GM23338 (cell line): Measurements from ENCODE around the gene SLC25A42. TPM values are rescaled to one million over a fixed set of nuclear protein-coding genes. Genes with fewer than 3 reads are reported as not detected.

Experiments
- EZH2 ChIP-seq: fragments of 200-600 bp; sonication (generic); IDR thresholded peaks from one replicate; pipeline ENCODE4 v1.8.0; 2017; ENCODE audit warnings: antibody characterized with exemption, mild to moderate bottlenecking, low read depth; ENCODE audit not compliant: unreplicated experiment
- NANOG ChIP-seq: IDR thresholded peaks from 2 replicates; pipeline ENCODE4 v1.6.1; 2016; ENCODE audit warnings: antibody characterized with exemption, borderline replicate concordance
- polyA plus RNA-seq: library from polyadenylated mRNA; unstranded; fragments of >200 nt; fragmentation: Nextera tagmentation; extraction: Ambion mirVana; gene quantifications from 2 replicates; pipeline ENCODE4 v1.2.1, GENCODE V29; 2016
- total RNA-seq: library from RNA; depleted of rRNA; stranded (reverse); fragments of >200 nt; shearing (Covaris generic); gene quantifications from 2 replicates; pipeline ENCODE4 v1.2.3, GENCODE V29; 2014
- TF ChIP-seq, protein P1 (sequence below): fragments of 250-450 bp; sonication (Bioruptor Pico); IDR thresholded peaks from 2 replicates; pipeline ENCODE4 v1.5.0; 2020; ENCODE audit warnings: mild to moderate bottlenecking, moderate library complexity
- TF ChIP-seq, protein P2 (sequence below), 2 experiments: fragments of 200-600 bp in 1 of 2; sonication (generic) in 1 of 2; conservative IDR thresholded peaks; 2 replicates each; pipeline versions ENCODE4 v1.5.1 to v1.6.1; 2016 to 2017; ENCODE audit warnings: antibody characterized with exemption in 2 of 2, low read depth in 2 of 2, mild to moderate bottlenecking in 2 of 2, moderate library complexity in 1 of 2

SLC25A42 gene
- total and polyA plus RNA-seq, 2 experiments from 2014 or later = 7.3 to 7.6 TPM

DNA sequence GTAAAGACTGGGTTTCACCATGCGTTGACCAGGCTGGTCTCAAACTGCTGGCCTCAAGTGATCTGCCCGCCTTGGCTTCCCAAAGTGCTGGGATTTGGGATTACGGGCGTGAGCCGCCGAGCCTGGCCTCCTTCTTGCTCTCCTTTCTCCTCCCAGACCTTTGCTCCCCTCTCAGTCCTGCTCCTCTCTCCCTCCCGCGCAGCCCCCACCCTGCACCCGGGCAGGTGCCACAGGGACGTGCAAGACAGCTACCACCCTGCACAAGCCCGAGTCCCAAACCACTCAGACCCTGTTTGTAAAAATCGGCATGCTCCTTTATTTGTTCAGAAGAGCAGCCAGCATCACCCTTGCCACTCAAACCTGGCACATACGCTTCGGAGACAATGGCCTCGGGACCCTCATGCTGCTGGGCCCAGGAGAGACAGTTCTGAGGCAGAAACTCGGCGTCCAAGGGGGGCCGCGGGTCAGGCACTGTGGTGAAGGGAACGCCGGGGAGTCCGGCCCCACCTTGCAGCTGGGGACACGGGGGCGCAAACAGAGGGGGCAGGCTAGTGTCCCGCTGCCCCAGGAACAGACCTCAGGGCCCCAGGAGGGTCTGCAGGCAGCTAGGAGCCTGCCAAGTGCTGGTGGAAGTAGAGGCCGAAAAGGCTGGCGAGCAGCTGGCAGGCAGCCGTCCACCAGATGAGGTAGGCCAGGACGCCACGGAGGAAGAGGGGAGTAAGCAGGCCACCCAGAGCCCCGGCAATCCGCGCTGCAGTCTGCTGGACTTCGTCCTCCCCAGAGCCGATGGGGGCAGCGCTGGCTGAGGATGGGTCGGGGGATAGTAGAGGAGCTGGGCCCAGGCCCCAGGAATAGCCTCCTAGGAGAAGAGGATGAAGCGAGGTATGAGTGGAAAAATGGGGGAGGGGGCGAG lies 55.8 kb downstream of the SLC25A42 start (continued):
- TF ChIP-seq, protein P1, sequence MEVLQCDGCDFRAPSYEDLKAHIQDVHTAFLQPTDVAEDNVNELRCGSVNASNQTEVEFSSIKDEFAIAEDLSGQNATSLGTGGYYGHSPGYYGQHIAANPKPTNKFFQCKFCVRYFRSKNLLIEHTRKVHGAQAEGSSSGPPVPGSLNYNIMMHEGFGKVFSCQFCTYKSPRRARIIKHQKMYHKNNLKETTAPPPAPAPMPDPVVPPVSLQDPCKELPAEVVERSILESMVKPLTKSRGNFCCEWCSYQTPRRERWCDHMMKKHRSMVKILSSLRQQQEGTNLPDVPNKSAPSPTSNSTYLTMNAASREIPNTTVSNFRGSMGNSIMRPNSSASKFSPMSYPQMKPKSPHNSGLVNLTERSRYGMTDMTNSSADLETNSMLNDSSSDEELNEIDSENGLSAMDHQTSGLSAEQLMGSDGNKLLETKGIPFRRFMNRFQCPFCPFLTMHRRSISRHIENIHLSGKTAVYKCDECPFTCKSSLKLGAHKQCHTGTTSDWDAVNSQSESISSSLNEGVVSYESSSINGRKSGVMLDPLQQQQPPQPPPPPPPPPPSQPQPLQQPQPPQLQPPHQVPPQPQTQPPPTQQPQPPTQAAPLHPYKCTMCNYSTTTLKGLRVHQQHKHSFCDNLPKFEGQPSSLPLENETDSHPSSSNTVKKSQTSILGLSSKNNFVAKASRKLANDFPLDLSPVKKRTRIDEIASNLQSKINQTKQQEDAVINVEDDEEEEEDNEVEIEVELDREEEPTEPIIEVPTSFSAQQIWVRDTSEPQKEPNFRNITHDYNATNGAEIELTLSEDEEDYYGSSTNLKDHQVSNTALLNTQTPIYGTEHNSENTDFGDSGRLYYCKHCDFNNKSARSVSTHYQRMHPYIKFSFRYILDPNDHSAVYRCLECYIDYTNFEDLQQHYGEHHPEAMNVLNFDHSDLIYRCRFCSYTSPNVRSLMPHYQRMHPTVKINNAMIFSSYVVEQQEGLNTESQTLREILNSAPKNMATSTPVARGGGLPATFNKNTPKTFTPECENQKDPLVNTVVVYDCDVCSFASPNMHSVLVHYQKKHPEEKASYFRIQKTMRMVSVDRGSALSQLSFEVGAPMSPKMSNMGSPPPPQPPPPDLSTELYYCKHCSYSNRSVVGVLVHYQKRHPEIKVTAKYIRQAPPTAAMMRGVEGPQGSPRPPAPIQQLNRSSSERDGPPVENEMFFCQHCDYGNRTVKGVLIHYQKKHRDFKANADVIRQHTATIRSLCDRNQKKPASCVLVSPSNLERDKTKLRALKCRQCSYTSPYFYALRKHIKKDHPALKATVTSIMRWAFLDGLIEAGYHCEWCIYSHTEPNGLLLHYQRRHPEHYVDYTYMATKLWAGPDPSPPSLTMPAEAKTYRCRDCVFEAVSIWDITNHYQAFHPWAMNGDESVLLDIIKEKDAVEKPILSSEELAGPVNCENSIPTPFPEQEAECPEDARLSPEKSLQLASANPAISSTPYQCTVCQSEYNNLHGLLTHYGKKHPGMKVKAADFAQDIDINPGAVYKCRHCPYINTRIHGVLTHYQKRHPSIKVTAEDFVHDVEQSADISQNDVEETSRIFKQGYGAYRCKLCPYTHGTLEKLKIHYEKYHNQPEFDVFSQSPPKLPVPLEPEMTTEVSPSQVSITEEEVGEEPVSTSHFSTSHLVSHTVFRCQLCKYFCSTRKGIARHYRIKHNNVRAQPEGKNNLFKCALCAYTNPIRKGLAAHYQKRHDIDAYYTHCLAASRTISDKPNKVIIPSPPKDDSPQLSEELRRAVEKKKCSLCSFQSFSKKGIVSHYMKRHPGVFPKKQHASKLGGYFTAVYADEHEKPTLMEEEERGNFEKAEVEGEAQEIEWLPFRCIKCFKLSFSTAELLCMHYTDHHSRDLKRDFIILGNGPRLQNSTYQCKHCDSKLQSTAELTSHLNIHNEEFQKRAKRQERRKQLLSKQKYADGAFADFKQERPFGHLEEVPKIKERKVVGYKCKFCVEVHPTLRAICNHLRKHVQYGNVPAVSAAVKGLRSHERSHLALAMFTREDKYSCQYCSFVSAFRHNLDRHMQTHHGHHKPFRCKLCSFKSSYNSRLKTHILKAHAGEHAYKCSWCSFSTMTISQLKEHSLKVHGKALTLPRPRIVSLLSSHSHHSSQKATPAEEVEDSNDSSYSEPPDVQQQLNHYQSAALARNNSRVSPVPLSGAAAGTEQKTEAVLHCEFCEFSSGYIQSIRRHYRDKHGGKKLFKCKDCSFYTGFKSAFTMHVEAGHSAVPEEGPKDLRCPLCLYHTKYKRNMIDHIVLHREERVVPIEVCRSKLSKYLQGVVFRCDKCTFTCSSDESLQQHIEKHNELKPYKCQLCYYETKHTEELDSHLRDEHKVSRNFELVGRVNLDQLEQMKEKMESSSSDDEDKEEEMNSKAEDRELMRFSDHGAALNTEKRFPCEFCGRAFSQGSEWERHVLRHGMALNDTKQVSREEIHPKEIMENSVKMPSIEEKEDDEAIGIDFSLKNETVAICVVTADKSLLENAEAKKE (CRISPR knock-in tag) = no peak
- TF ChIP-seq EZH2 (no peak), NANOG (no peak)
- TF ChIP-seq, protein P2, sequence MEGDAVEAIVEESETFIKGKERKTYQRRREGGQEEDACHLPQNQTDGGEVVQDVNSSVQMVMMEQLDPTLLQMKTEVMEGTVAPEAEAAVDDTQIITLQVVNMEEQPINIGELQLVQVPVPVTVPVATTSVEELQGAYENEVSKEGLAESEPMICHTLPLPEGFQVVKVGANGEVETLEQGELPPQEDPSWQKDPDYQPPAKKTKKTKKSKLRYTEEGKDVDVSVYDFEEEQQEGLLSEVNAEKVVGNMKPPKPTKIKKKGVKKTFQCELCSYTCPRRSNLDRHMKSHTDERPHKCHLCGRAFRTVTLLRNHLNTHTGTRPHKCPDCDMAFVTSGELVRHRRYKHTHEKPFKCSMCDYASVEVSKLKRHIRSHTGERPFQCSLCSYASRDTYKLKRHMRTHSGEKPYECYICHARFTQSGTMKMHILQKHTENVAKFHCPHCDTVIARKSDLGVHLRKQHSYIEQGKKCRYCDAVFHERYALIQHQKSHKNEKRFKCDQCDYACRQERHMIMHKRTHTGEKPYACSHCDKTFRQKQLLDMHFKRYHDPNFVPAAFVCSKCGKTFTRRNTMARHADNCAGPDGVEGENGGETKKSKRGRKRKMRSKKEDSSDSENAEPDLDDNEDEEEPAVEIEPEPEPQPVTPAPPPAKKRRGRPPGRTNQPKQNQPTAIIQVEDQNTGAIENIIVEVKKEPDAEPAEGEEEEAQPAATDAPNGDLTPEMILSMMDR (conservative IDR thresholded peaks at IDR 0.05; ENCODE audit: low read depth in 2 of 2) = no peak
